ENCODE data around the gene ATP5IF1.

The ATP5IF1 gene

DNA sequence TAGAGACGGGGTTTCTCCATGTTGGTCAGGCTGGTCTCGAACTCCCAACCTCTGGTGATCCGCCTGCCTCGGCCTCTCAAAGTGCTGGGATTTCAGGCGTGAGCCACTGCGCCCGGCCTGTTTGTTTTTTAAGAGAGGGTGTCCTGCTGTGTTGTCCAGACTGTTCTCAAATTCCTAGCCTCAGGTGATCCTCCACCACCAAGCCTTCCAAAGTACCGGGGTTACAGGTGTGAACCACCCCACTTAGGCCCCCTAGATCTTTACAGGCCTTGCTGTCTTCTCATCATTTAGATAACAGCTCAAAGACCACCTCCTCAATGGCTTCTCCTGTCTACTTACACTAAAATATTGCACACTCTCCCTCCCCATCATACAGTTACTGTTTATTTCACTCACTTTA, 29.7 kb downstream of the ATP5IF1 start:
- no peak for DNase-seq (ENCODE audit: low read depth)

DNA sequence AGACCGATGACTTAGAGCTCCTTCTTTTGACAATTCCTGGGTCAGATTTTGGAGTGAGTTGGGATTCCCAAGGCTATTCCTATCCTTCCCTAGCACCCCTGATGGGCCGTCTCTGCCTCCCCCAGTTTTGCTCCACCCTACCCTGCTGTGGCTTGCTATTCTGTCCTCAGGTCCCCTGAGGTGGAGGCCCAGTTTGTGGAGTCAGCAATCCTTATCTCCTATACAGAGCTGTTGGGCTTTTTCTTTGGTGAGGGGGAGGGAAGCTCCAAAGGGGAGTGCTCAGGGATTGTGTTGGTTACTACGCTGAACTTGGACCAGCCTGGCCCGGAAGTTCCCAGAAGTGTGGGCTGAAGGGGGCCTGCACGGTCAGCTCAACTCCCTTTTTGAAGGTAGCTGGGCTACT, 31.0 kb downstream of the ATP5IF1 start:
- no peak for DNase-seq (ENCODE audit: low read depth)

DNA sequence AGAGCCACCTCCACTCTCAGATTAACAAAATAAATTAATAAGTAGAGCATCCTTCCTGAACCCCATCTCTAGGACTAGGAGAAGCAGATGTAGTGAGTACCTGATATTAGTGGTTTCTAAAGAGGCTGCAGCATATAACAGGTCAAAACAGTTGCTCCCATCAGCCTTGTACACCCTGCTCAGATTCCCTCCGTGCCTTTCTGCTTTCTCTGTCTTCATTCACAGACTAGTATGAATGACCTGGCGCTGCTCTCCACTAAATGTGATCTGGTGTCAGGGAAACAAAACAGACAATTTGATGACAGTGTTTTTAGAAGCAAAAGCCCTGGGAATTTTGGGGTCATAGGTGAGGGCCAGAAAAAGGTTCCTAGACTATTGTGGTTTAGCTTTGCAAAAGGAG, 31.7 kb downstream of the ATP5IF1 start:
- DNase-seq (ENCODE audit: low read depth): no peak

DNA sequence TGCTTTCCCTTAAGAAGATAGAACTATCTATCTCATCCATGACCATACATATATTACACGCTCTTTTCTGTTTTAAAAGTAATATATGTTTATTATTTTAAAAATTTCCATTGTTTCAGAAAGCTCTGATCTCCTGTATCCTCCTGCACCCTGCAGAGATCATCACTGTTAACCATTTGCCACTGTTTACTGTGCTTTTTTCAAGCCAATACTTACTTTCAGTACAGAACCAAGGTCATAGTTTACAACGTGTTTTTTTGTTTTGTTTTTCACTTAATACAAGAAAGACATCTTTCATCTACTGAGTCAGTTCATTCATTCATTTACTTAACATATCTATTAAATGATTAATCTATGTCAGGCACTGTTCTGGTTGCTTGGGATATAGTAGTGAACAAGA, 33.6 kb downstream of the ATP5IF1 start:
- no peak for DNase-seq (ENCODE audit: low read depth)

DNA sequence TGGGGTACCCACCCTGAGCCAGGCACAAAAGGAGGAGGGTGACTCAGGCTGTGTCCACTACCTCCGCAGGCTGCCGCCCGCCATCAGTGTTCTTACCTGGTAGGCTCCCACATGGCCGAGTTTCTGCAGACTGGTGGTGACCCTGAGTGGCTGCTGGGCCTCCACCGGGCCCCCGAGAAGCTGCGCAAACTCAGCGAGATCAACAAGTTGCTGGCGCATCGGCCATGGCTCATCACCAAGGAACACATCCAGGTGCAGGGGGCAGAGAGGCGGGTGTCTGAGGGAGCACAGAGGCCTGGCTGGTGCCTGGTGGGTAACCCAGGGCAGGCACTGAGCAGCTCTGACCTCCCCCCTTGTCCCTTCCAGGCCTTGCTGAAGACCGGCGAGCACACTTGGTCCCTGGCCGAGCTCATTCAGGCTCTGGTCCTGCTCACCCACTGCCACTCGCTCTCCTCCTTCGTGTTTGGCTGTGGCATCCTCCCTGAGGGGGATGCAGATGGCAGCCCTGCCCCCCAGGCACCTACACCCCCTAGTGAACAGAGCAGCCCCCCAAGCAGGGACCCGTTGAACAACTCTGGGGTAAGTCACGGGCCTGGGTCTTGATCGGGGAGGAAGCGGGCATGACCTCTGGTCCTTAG, 36.4 kb downstream of the ATP5IF1 start:
- DNase-seq (ENCODE audit: low read depth): no peak

DNA sequence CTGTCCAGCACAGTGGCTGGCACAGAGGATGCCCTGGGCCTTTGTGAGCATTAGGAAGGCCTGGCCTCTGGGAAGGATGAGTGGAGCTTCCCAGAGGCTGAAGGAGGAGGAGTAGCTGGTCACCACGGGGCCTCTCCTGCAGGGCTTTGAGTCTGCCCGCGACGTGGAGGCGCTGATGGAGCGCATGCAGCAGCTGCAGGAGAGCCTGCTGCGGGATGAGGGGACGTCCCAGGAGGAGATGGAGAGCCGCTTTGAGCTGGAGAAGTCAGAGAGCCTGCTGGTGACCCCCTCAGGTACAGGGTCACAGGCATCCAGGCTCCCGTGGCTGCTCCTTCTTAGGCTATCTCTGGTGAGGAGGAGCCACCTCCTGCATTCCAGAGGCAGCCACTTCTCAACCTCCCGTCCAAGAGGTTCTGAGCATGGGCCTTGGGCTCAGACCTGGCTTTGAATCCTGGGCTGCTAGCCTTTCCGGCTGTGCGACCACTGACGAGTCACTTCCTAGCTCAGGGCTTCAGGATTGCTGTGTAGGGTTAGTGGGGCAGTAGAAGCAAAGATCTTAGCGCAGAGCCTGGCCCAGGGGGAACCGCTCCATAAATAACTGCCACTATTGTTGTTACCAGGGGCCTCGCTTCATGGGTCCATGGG, 37.4 kb downstream of the ATP5IF1 start:
- no peak for DNase-seq (ENCODE audit: low read depth)

DNA sequence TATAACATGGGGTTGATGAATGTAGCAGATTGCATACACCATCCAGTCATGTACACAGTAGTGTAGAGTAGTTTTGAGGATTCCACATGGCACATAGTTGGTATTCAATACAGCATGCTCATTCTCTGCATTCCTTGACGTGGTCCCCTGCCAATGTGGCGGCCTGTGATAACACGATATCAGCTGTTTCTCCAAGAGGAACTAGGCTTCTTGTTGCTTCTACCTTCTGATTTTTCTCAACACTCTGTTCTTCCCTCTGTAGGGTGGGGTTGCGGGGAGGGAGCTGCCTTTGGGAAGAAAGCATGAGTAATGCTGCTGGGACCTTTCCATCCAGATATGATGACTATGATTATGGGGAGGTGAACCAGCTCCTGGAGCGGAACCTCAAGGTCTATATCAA, 42.8 kb downstream of the ATP5IF1 start:
- no peak for DNase-seq (ENCODE audit: low read depth)

DNA sequence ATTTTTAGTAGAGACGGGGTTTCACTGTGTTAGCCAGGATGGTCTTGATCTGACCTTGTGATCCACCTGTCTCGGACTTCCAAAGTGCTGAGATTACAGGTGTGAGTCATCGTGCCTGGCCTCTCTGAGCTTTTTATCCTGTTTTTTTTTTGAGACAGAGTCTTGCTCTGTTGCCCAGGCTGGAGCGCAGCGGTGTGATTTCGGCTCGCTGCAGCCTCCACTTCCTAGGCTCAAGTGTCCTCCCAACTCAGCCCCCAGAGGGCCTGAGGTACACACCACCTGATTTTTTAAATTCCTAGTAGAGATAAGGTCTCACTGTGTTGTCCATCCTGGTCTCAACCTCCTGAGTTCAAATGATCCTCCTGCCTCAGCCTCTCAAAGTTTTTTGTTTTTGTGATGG, 43.8 kb downstream of the ATP5IF1 start:
- DNase-seq (ENCODE audit: low read depth): no peak

DNA sequence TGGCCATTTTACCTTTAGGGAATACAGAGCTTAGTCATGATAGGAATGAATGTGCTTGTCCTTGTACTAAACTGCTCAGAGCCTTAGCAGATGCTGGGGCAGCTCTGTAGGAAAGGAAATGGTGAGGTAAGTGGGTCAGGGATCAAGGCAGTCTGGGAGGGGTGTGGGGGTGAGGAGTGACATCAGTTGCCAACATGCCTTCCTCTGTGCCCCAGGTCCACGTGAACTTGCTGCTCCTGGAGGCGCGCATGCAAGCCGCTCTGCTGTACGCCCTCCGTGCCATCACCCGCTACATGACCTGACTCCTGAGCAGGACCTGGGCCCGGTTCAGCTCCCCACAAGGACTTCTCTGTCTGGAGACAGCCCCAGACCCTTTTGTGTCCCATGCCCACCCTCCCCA, 44.6 kb downstream of the ATP5IF1 start:
- no peak for DNase-seq (ENCODE audit: low read depth)

DNA sequence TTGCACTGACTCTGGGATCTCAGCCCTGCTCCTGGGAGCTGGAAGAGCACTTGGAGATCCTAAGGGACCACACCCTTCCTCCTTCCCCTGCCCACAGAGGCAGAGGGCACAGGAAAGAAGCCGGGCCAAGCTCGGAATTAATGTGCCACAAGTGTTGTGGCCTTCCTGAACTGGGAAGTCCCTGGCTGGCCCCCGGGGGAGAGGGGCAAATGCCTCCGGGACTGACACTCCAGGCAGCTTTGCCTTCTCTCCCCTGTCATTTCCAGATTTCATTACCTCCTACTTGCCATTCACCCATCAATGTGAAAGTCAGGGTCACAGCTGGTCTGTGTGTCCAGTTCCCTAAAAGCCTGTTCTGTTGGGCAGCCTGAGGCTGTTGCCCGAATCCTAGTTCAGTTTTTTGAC, 45.1 kb downstream of the ATP5IF1 start:
- DNase-seq (ENCODE audit: low read depth): no peak

DNA sequence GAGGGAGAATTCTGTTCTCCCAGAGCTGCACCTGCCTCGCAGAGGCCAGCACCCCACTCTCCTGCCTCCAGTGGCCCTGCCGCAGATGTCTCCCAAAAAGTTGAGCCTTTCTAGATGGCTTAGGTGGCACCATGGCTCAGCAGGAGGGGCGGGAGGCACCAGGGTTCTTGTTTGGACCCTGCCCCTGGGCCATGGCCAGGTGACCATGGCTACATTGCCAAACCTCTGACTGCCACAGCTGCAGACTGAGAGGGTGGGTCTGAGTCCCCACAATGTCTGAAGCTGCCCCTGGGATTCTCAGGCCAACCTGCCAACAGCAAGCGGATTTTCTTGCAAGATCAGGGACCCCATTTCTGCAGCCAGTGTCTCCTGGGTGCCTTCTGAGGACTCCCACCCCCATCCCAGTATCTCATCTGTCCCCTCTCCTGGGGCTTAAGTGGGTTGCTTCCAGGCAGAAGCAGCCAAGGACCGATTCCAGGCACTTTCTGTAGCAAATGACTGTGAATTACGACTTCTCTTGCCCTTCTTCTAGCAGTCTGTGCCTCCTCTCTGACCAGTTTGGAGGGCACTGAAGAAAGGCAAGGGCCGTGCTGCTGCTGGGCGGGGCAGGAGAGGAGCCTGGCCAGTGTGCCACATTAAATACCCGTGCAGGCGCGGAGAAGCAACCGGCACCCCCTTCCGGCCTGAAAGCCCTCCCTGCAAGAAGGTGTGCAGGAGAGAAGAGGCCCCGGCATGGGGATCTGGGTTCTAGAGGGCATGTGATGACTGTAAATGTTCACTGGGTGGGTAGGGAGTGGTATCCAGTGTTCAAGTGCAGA, 45.9 kb downstream of the ATP5IF1 start:
- DNase-seq (ENCODE audit: low read depth): no peak

DNA sequence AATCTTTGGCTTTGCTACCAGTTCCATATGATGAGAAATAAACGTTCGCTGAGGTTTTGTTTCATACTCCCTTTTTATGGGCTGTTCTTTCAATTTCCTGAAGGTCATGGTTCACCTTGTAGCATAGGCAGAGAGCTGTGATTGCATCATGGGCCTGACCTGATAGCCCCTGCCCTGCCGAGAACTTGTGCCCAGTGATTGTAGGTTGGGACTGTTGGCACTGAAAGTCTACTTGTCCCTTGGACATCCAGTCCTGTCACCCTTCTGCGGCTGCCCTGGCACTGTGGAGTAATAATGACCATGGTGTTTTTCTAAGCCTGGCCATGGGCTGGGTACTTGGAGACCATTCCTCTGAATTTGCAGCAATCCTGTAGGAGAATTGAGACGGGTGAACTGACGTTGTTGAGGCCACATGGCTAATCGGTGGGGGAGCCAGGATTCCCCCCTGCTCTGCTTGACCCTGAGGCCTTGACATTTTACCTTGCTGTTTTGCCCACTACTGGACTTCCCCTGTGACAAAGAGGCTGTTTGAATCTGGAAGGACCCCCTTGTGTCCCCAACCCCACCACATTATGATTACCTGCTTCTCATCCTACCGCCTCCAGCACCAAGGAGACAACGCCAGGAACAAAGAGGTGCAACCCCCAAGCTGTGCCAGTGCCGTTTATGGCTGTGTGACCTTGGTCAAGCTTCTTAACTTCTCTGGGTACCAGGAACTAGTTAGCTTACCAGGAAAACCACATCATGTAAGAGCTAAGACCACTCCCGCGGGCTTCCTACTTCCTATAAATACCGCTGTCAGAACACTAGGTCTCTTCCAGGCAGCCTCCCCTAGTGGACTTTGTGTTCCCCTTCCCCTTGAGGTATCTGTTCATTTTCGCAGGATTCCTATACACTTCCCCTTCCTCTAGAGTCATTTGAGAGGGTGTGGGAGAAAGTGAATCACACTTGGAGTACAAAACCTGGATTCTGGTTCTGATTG, 46.8 kb downstream of the ATP5IF1 start:
- no peak for DNase-seq (ENCODE audit: low read depth)

DNA sequence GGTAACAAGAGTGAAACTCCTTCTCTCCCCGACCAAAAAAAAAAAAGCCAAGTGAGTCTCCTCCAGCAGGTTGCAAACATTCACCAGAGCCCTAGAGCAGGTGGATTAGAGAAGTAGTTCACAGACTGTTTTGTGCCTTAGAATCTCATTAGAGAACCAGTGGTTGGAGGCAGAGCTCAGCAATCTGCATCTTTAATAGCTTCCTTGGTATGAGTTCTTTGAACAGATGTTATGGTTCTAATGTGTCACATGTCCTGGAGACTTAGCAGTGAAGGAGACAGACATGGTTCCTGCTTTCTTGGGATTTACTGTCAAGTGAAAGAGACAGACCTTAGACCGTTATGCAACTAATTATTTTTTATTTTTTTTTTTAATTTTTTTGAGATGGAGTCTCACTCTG, 50.2 kb downstream of the ATP5IF1 start:
- DNase-seq (ENCODE audit: low read depth): no peak
